ENCODE results near the gene AKR1B15.

AKR1B15 gene

DNA sequence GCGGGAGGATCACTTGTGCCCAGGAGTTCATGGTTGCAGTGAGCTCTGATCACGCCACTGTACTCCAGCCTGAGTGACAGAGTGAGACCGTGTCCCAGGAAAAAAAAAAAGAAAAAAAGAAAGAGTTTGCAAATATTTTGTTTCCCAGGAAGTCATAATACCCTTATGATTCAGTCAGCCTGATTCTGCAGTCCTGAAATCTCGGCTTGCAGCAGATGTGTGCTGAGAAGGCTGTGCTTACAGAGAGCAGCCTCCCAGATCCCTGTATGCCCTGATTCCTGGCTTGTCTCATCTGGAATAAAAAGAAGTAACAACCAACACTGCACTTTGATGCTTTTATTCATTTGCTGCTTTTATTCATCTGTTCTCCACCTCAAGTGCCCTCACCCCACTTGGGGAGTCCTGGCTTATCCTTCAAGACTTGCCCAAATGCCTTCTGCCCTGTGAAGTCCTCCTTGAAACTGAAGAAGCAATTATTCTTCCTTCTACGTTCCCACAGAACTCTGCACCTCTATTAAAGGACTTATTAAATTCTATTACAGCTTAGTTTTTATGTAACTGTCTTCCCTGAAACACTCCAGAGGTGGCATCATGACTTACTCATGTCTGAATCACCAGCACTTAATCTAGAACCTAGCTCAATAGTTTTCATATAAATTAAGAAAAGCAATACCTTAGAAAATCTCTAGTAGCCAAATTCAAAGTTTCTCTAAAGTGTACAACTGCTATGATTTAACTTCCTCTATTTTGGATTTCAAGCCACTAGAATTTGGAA lies 70.0 kb downstream of the AKR1B15 start:
- DNase-seq (ENCODE audit: low read depth), result peak; percentile 82

- peak; percentile 97 for DNase-seq (ENCODE audit: low read depth)
Measured at GRCh38 chr7:134619627-134620331, 70.9 kb downstream of the AKR1B15 start.

- DNase-seq (ENCODE audit: low read depth), result no peak
Measured at GRCh38 chr7:134622303-134622995, 73.5 kb downstream of the AKR1B15 start.

GRCh38 chr7:134623193-134623592 lies 74.3 kb downstream of the AKR1B15 start:
- DNase-seq (ENCODE audit: low read depth), result no peak

GRCh38 chr7:134625550-134625949 lies 76.6 kb downstream of the AKR1B15 start:
- DNase-seq (ENCODE audit: low read depth), result peak; percentile 73

- no peak for DNase-seq (ENCODE audit: low read depth)
Measured at GRCh38 chr7:134627109-134627774, 78.3 kb downstream of the AKR1B15 start.

GRCh38 chr7:134627775-134628153 lies 78.9 kb downstream of the AKR1B15 start:
- no peak for DNase-seq (ENCODE audit: low read depth)

DNA sequence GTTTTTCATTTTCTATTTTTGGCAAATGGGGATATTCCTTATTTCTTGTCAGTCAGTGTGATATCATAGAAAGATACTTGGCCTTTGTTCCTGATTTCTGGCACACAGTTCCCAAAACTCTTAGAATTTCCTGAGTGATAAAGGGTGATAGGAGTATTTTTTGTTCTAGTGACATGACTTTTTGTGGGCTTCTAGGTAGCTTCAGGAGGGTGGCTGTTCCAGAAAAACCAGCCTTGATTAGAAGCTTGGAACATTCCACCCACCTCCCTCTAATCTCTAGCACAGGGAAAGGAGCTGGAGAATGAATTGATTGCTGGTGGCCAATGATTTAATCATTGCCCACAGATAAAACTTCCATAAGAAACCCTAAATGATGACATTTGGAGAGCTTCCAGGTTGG lies 80.5 kb downstream of the AKR1B15 start:
- DNase-seq (ENCODE audit: low read depth), result no peak
